ENCODE results near the gene CCNA2.

The CCNA2 gene

GRCh38 chr4:121823505-121824170 is at the start of gene CCNA2:
CCNA2 (minus strand) TSS chr4:121823883; CDS start chr4:121823628, 255 bp downstream.
- intact Hi-C loops (cut with DNase I), result no loop called here
- DNase-seq, result peak; percentile 92 to 99 (median 97)

- peak; percentile 94 to 100 (median 98) for DNase-seq
- intact Hi-C loops (cut with DNase I), result no loop called here
These were observed 46.4 kb upstream of the CCNA2 start, which contains the start of gene BBS7 for GRCh38 chr4:121869841-121870822. BBS7 (minus strand) TSS chr4:121870474; CDS start chr4:121870313, 161 bp downstream.

GRCh38 chr4:121863799-121864198 is 40.1 kb upstream of the CCNA2 start:
- intact Hi-C loops (cut with DNase I), result no loop called here

GRCh38 chr4:121861426-121861825 is 37.7 kb upstream of the CCNA2 start:
- DNase-seq, result no peak
- intact Hi-C loops (cut with DNase I), result no loop called here

More at GRCh38 chr4:121863799-121864198, 40.1 kb upstream of the CCNA2 start:
- DNase-seq, result no peak

- intact Hi-C loops (cut with DNase I), result no loop called here
- DNase-seq, result no peak
These were observed 36.4 kb upstream of the CCNA2 start for GRCh38 chr4:121860121-121860520.

GRCh38 chr4:121851354-121851753 is 27.7 kb upstream of the CCNA2 start:
- intact Hi-C loops (cut with DNase I), result no loop called here
- no peak for DNase-seq

- intact Hi-C loops (cut with DNase I), result no loop called here
- DNase-seq, result no peak
These were observed 23.0 kb upstream of the CCNA2 start for GRCh38 chr4:121846662-121847061.

- peak in 20 of 42 donors; percentile 7 to 67 (median 28) for DNase-seq
- intact Hi-C loops (cut with DNase I), result no loop called here
These were observed 19.2 kb upstream of the CCNA2 start for GRCh38 chr4:121842862-121843261.

- intact Hi-C loops (cut with DNase I), result no loop called here
- no peak for DNase-seq
These were observed 14.5 kb upstream of the CCNA2 start for GRCh38 chr4:121838136-121838535.

- intact Hi-C loops (cut with DNase I), result no loop called here
- no peak for DNase-seq
These were observed 5.8 kb upstream of the CCNA2 start for GRCh38 chr4:121829511-121829910.

GRCh38 chr4:121827853-121828252 is 4.2 kb upstream of the CCNA2 start:
- no peak for DNase-seq
- intact Hi-C loops (cut with DNase I), result no loop called here

GRCh38 chr4:121824950-121825349 is 1.3 kb upstream of the CCNA2 start:
- peak in 1 of 42 donors; percentile 2 for DNase-seq
- intact Hi-C loops (cut with DNase I), result no loop called here

- intact Hi-C loops (cut with DNase I), result no loop called here
- DNase-seq, result no peak
These were observed 466 bp upstream of the CCNA2 start for GRCh38 chr4:121824171-121824527.

- peak in 13 of 42 donors; percentile 1 to 43 (median 23) for DNase-seq
- intact Hi-C loops (cut with DNase I), result no loop called here
These were observed 733 bp downstream of the CCNA2 start for GRCh38 chr4:121822796-121823504.

GRCh38 chr4:121822047-121822446 is 1.6 kb downstream of the CCNA2 start:
- intact Hi-C loops (cut with DNase I), result no loop called here
- DNase-seq, result no peak

- DNase-seq, result no peak
- intact Hi-C loops (cut with DNase I), result no loop called here
These were observed 4.3 kb downstream of the CCNA2 start for GRCh38 chr4:121819216-121819965.

GRCh38 chr4:121818215-121818614 is 5.5 kb downstream of the CCNA2 start:
- intact Hi-C loops (cut with DNase I), result no loop called here

GRCh38 chr4:121817701-121818100 is 6.0 kb downstream of the CCNA2 start:
- intact Hi-C loops (cut with DNase I), result no loop called here
- DNase-seq, result no peak

More at GRCh38 chr4:121818215-121818614, 5.5 kb downstream of the CCNA2 start:
- no peak for DNase-seq

GRCh38 chr4:121817006-121817405 is 6.7 kb downstream of the CCNA2 start:
- no peak for DNase-seq
- intact Hi-C loops (cut with DNase I), result no loop called here
